Activated CD4-positive, CD25-positive, alpha-beta regulatory T cell treated with anti-CD3 and anti-CD28 coated beads, Interleukin-2, amount 50 U/mL, for 24 hours (primary cell): ENCODE measurements around the gene GPR32.
"Not testable (repeated sequence)": the region's sequence is repeated elsewhere in the genome, so short reads cannot be mapped to it uniquely, and the experiment has no call there.

Experiments
- ATAC-seq, 2 donors: fragments of 150-1000 bp; cut with Tn5 transposase; one replicate each; pipeline ENCODE4 v1.10.0; 2021; ENCODE audit warnings: mild to moderate bottlenecking in 1 of 2, moderate library complexity in 1 of 2

Gene GPR32

GRCh38 chr19:50770164-50770563 lies at the start of gene GPR32:
GPR32 (plus strand) TSS chr19:50770464; CDS start chr19:50770601, 137 bp downstream.
- not testable (repeated sequence) for ATAC-seq

- ATAC-seq = no peak
These were observed 49.3 kb upstream of the GPR32 start for GRCh38 chr19:50720921-50721381.

- ATAC-seq = no peak
These were observed 48.7 kb upstream of the GPR32 start for GRCh38 chr19:50721441-50722137.

GRCh38 chr19:50722201-50723013 lies 47.9 kb upstream of the GPR32 start:
- ATAC-seq = no peak

- ATAC-seq = no peak
These were observed 47.2 kb upstream of the GPR32 start, which contains the start of gene CLEC11A for GRCh38 chr19:50723069-50723468. CLEC11A (plus strand) TSS chr19:50723364; CDS start chr19:50723526, 162 bp downstream.

- ATAC-seq = no peak
These were observed 46.3 kb upstream of the GPR32 start for GRCh38 chr19:50723735-50724521.

- peak; percentile 84 to 87 for ATAC-seq
These were observed 45.6 kb upstream of the GPR32 start for GRCh38 chr19:50724522-50725217.

- ATAC-seq = peak; percentile 32 to 35
These were observed 44.9 kb upstream of the GPR32 start for GRCh38 chr19:50725218-50725910.

GRCh38 chr19:50725911-50726230 lies 44.4 kb upstream of the GPR32 start:
- ATAC-seq = no peak

- peak; percentile 47 to 51 for ATAC-seq
These were observed 42.1 kb upstream of the GPR32 start for GRCh38 chr19:50728084-50728737.

GRCh38 chr19:50729894-50730293 lies 40.4 kb upstream of the GPR32 start:
- ATAC-seq = no peak

- no peak for ATAC-seq
These were observed 34.4 kb upstream of the GPR32 start for GRCh38 chr19:50735869-50736268.

- no peak for ATAC-seq
These were observed 33.9 kb upstream of the GPR32 start for GRCh38 chr19:50736338-50736737.

GRCh38 chr19:50739132-50739913 lies 30.9 kb upstream of the GPR32 start:
- ATAC-seq = no peak

GRCh38 chr19:50739914-50740426 lies 30.3 kb upstream of the GPR32 start:
- ATAC-seq = no peak

GRCh38 chr19:50741179-50741933 lies 28.9 kb upstream of the GPR32 start:
- no peak for ATAC-seq

GRCh38 chr19:50743537-50743936 lies 26.7 kb upstream of the GPR32 start:
- no peak for ATAC-seq

GRCh38 chr19:50745221-50745620 lies 25.0 kb upstream of the GPR32 start:
- no peak for ATAC-seq

GRCh38 chr19:50747141-50747540 lies 23.1 kb upstream of the GPR32 start:
- ATAC-seq = not testable (repeated sequence)
